OCI-M2 (cell line): ENCODE results near the gene WASHC3.
"Not testable (repeated sequence)": the region's sequence is repeated elsewhere in the genome, so short reads cannot be mapped to it uniquely, and the experiment has no call there.

Source experiments
- DNase-seq: peaks from one replicate; lab custom pipeline; 2025; ENCODE audit not compliant: unreplicated experiment; lab: John Stamatoyannopoulos, UW

Gene WASHC3

GRCh38 chr12:102051431-102051965, 10.3 kb downstream of the WASHC3 start:
- DNase-seq = no peak

- DNase-seq = no peak
Measured at GRCh38 chr12:102050660-102051430, 10.9 kb downstream of the WASHC3 start.

- DNase-seq = no peak
Measured at GRCh38 chr12:102043928-102044327, 17.9 kb downstream of the WASHC3 start.

- DNase-seq = peak; percentile 10
Measured at GRCh38 chr12:102033991-102034745, 27.6 kb downstream of the WASHC3 start.

GRCh38 chr12:102031852-102032251, 29.9 kb downstream of the WASHC3 start:
- DNase-seq = no peak

- no peak for DNase-seq
Measured at GRCh38 chr12:102029141-102029540, 32.6 kb downstream of the WASHC3 start.

GRCh38 chr12:102026728-102027127, 35.1 kb downstream of the WASHC3 start:
- no peak for DNase-seq

- DNase-seq = no peak
Measured at GRCh38 chr12:102024765-102025164, 37.0 kb downstream of the WASHC3 start.

GRCh38 chr12:102023343-102023930, 38.4 kb downstream of the WASHC3 start:
- DNase-seq = no peak

GRCh38 chr12:102022286-102022685, 39.5 kb downstream of the WASHC3 start:
- DNase-seq = no peak

GRCh38 chr12:102021540-102022246, 40.1 kb downstream of the WASHC3 start:
- no peak for DNase-seq

- DNase-seq = not testable (repeated sequence)
Measured at GRCh38 chr12:102018607-102019006, 43.2 kb downstream of the WASHC3 start.

- DNase-seq = no peak
Measured at GRCh38 chr12:102016472-102016871, 45.3 kb downstream of the WASHC3 start.

- DNase-seq = no peak
Measured at GRCh38 chr12:102010265-102010994, 51.4 kb downstream of the WASHC3 start.

- no peak for DNase-seq
Measured at GRCh38 chr12:102009796-102010195, 52.0 kb downstream of the WASHC3 start.

GRCh38 chr12:102008615-102009126, 53.1 kb downstream of the WASHC3 start:
- no peak for DNase-seq

- no peak for DNase-seq
Measured at GRCh38 chr12:102005256-102005655, 56.5 kb downstream of the WASHC3 start.

- no peak for DNase-seq
Measured at GRCh38 chr12:101997102-101997501, 64.7 kb downstream of the WASHC3 start.

- no peak for DNase-seq
Measured at GRCh38 chr12:101995684-101996083, 66.1 kb downstream of the WASHC3 start.

GRCh38 chr12:101992091-101992490, 69.7 kb downstream of the WASHC3 start:
- DNase-seq = no peak
